IMR-90 (cell line): ENCODE data around the gene RPL19. TPM values are rescaled to one million over a fixed set of nuclear protein-coding genes. Genes with fewer than 3 reads are reported as not detected.

Experiments used
- ATAC-seq: fragments of 200-7000 bp; cut with Tn5 transposase; 2 replicates; pipeline ENCODE4 v1.9.1; 2020; ENCODE audit warnings: low read depth, mild to moderate bottlenecking, moderate library complexity
- BruUV-seq: library from RNA; stranded (reverse); fragments of 400-500 nt; replicated peaks from 2 replicates; lab custom pipeline; 2021; lab: Mats Ljungman, UMichigan
- CTCF ChIA-PET: fragments of 300-600 bp; formaldehyde crosslinking; extraction: SDS; loops from one replicate; lab custom pipeline; 2021; ENCODE audit warnings: antibody characterized with exemption; lab: Yijun Ruan, JAX
- POLR2A ChIA-PET: fragments of 300-600 bp; sonication (Branson Sonifier 250); formaldehyde crosslinking; loops from one replicate; lab custom pipeline; 2022; ENCODE audit warnings: antibody characterized with exemption; ENCODE audit not compliant: unreplicated experiment; lab: Charles Lee
- DNase-seq: peaks from one replicate; pipeline ENCODE4 v3.0.0; 2013
- H2AFZ ChIP-seq: replicated peaks from 2 replicates; pipeline ENCODE3; 2013; ENCODE audit warnings: low read length, mild to moderate bottlenecking; ENCODE audit not compliant: poor library complexity
- H2AK5ac ChIP-seq: 2 replicates; pipeline ENCODE4 v1.6.1; 2013; ENCODE audit warnings: low read depth, low read length, inconsistent platforms
- H2AK9ac ChIP-seq: replicated peaks from 2 replicates; pipeline ENCODE3; 2013; ENCODE audit warnings: mild to moderate bottlenecking, low read depth, low read length, moderate library complexity; ENCODE audit not compliant: poor library complexity
- H2BK120ac ChIP-seq: 2 replicates; pipeline ENCODE4 v1.6.1; 2013; ENCODE audit warnings: low read depth, low read length, inconsistent platforms
- H2BK15ac ChIP-seq: 3 replicates; pipeline ENCODE4 v1.6.1; 2013; ENCODE audit warnings: low read depth, low read length, inconsistent platforms
- H2BK20ac ChIP-seq: 2 replicates; pipeline ENCODE4 v1.6.1; 2013; ENCODE audit warnings: low read depth, mild to moderate bottlenecking, inconsistent platforms, low read length, moderate library complexity
- H2BK5ac ChIP-seq: 2 replicates; pipeline ENCODE4 v1.6.1; 2013; ENCODE audit warnings: mild to moderate bottlenecking, low read depth, low read length, inconsistent platforms; ENCODE audit not compliant: poor library complexity, severe bottlenecking
- H3K14ac ChIP-seq: replicated peaks from 2 replicates; pipeline ENCODE4 v1.6.1; 2013; ENCODE audit warnings: low read depth, low read length, inconsistent platforms
- H3K18ac ChIP-seq: 2 replicates; pipeline ENCODE4 v1.6.1; 2013; ENCODE audit warnings: low read depth, low read length, control low read depth
- H3K23ac ChIP-seq: 2 replicates; pipeline ENCODE4 v1.6.1; 2013; ENCODE audit warnings: low read depth, low read length, inconsistent platforms
- H3K27ac ChIP-seq: 2 replicates; pipeline ENCODE4 v1.5.1; 2013; ENCODE audit warnings: mild to moderate bottlenecking, control low read depth, low read length; ENCODE audit not compliant: insufficient read depth
- H3K27me3 ChIP-seq: 2 replicates; pipeline ENCODE4 v1.6.1; 2013; ENCODE audit warnings: low read length; ENCODE audit not compliant: control insufficient read depth, insufficient read depth
- H3K36me3 ChIP-seq: 2 replicates; pipeline ENCODE4 v1.6.1; 2013; ENCODE audit warnings: low read length, mixed read lengths; ENCODE audit not compliant: control insufficient read depth, insufficient read depth
- H3K4ac ChIP-seq: 2 replicates; pipeline ENCODE4 v1.6.1; 2013; ENCODE audit warnings: low read depth, low read length, inconsistent platforms
- H3K4me1 ChIP-seq: 2 replicates; pipeline ENCODE4 v1.6.1; 2013; ENCODE audit warnings: low read length, mixed read lengths; ENCODE audit not compliant: control insufficient read depth, insufficient read depth
- H3K4me2 ChIP-seq: 2 replicates; pipeline ENCODE4 v1.6.1; 2013; ENCODE audit warnings: low read depth, mild to moderate bottlenecking, control low read depth, low read length, moderate library complexity
- H3K4me3 ChIP-seq: 2 replicates; pipeline ENCODE4 v1.5.1; 2013; ENCODE audit warnings: low read depth, mild to moderate bottlenecking, control low read depth, low read length, moderate library complexity; ENCODE audit not compliant: insufficient read depth
- H3K56ac ChIP-seq: 2 replicates; pipeline ENCODE4 v1.6.1; 2013; ENCODE audit warnings: low read length, inconsistent platforms; ENCODE audit not compliant: insufficient read depth; ENCODE audit errors: extremely low read depth
- H3K79me1 ChIP-seq, 2 experiments: 2 replicates each; pipeline ENCODE4 v1.6.1; 2013; ENCODE audit warnings: low read length in 2 of 2, inconsistent platforms in 1 of 2, low read depth in 1 of 2
- H3K9ac ChIP-seq: 2 replicates; pipeline ENCODE4 v1.6.1; 2013; ENCODE audit warnings: low read depth, low read length, control low read depth
- H3K9me1 ChIP-seq: 2 replicates; pipeline ENCODE4 v1.6.1; 2013; ENCODE audit warnings: low read length, inconsistent platforms; ENCODE audit not compliant: insufficient read depth
- H3K9me3 ChIP-seq: 2 replicates; pipeline ENCODE4 v1.6.1; 2013; ENCODE audit warnings: low read length; ENCODE audit not compliant: control insufficient read depth, insufficient read depth
- H4K20me1 ChIP-seq: 2 replicates; pipeline ENCODE4 v1.6.1; 2013; ENCODE audit warnings: low read length, inconsistent platforms; ENCODE audit not compliant: insufficient read depth
- H4K5ac ChIP-seq: 2 replicates; pipeline ENCODE4 v1.6.1; 2013; ENCODE audit warnings: mild to moderate bottlenecking, low read depth, low read length, control low read depth
- H4K8ac ChIP-seq, 2 experiments: 2 replicates each; pipeline ENCODE4 v1.6.1; 2013; ENCODE audit warnings: low read depth in 2 of 2, low read length in 2 of 2, control low read depth in 1 of 2, inconsistent platforms in 1 of 2
- H4K91ac ChIP-seq: 2 replicates; pipeline ENCODE4 v1.6.1; 2013; ENCODE audit warnings: low read depth, low read length, inconsistent platforms; ENCODE audit not compliant: insufficient read depth
- BHLHE40 ChIP-seq: fragments of 150-350 bp; IDR thresholded peaks from 2 replicates; pipeline ENCODE4 v1.6.1; 2016; ENCODE audit warnings: mild to moderate bottlenecking, low read depth, low read length
- CEBPB ChIP-seq: IDR thresholded peaks from 2 replicates; pipeline ENCODE4 v1.6.1; 2012; ENCODE audit warnings: low read depth, low read length, improper control_type of control experiment
- MXI1 ChIP-seq: IDR thresholded peaks from 2 replicates; pipeline ENCODE4 v1.6.1; 2012; ENCODE audit warnings: low read depth, mild to moderate bottlenecking, low read length, moderate library complexity, borderline replicate concordance
- RAD21 ChIP-seq: IDR thresholded peaks from 2 replicates; pipeline ENCODE4 v1.6.1; 2012; ENCODE audit warnings: low read length, improper control_type of control experiment
- RFX5 ChIP-seq: IDR thresholded peaks from 2 replicates; pipeline ENCODE4 v1.8.0; 2012; ENCODE audit warnings: low read depth, mild to moderate bottlenecking, low read length, moderate library complexity
- WGBS, 2 experiments: methylation state at CpG; one replicate each; pipeline versions ENCODE4 v1.1.5 to v1.1.7; 2013; ENCODE audit warnings: missing lambda C conversion rate in 2 of 2; ENCODE audit not compliant: insufficient read length in 1 of 2; ENCODE audit errors: extremely low coverage in 2 of 2; 5-methylcytosine and 5-hydroxymethylcytosine counted together
- dilution Hi-C: fragments of 300-500 bp; cut with HindIII; formaldehyde crosslinking; loops from one replicate; pipeline ENCODE4 v1.14.3; 2018; ENCODE audit warnings: low sequenced_read_pairs; ENCODE audit not compliant: unreplicated experiment
- in situ Hi-C: fragments of 300-500 bp; cut with MboI; formaldehyde crosslinking; loops from 3 replicates; pipeline ENCODE4 v1.14.3; 2019; ENCODE audit warnings: low sequenced_read_pairs, inconsistent platforms, mixed read lengths
- intact Hi-C: fragments of 100-400 bp; cut with micrococcal nuclease; formaldehyde crosslinking; loops from 2 replicates; pipeline ENCODE4 v1.10.0; 2022
- polyA plus RNA-seq, 3 experiments: library from polyadenylated mRNA; depleted of rRNA; stranded (reverse); fragments of >200 nt; gene quantifications; 2 replicates each; pipeline ENCODE4 v1.2.3, GENCODE V29; 2012; ENCODE audit warnings: low replicate concordance in 1 of 3
- total RNA-seq: library from RNA; depleted of rRNA; stranded (reverse); fragments of >200 nt; gene quantifications from 2 replicates; pipeline ENCODE4 v1.2.3, GENCODE V29; 2012
- TF ChIP-seq, protein P1 (sequence below): fragments of 150-350 bp; IDR thresholded peaks from 2 replicates; pipeline ENCODE4 v1.6.1; 2017; ENCODE audit warnings: mild to moderate bottlenecking, antibody characterized with exemption, low read length, low read depth
- TF ChIP-seq, protein P2 (sequence below): conservative IDR thresholded peaks from 2 replicates; pipeline ENCODE4 v1.5.1; 2012; ENCODE audit warnings: mild to moderate bottlenecking, low read depth, low read length, improper control_type of control experiment

RPL19 gene
- total and polyA plus RNA-seq, 2 of the 4 experiments (the other 2 are of a cell fraction), result 2,101 to 2,466 TPM

DNA sequence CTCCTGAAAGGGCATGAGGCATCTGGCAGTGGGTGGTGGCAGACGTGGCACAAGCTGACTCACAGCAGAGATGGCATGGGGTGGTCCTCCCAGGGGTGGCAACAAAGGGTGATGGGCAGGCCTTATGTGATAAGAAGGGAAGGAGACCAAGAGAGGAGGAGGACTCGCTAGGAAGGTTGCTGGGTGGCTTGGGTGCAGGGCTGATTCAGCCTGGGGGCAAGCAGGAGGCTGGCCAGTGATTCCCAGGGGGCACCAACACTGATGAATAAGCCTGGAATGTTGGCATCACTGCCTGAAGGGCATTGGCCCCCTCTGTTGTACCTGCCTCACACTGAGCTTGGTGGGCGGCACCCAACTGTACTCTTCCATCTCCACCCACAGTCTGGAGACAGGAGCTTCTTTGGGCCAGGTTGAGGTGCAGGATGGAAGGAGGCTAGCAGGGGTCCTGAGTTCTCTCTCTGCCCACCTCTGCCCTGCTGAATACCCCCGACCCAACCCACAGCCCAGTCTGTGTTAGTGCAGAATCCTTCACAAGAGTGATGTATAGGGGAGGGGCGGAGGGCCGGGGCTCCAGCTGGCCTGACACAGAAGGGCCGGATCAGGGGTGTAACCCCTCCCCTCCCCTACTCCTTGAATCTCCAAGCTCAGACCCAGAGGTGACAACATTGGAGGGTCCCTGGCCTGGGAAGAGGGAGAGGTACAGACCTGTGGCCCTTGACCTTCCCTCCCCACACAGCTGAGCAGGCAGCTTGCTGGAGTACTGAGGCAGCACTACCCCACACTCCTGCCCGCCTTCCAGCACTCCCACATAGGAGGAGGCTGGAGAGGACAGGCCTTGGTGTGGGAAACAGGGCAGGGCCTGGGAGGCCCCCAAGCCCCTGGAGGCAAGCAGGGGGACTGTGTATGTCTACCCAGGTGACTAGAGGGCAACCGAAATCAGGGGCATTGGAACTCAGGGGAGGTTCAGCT, 23.1 kb downstream of the RPL19 start:
- Histone ChIP-seq H3K23ac (no peak overlapping the region), H2BK120ac (no peak overlapping the region), H3K27me3 (peaks cover 70% of the 10 kb centered on the region), H3K56ac (no peak overlapping the region), H2BK5ac (no peak overlapping the region), H2BK20ac (no peak overlapping the region), H4K8ac (no peak overlapping the region), H3K79me1 (no peaks in the 10 kb centered on the region), H3K9ac (no peak overlapping the region), H3K4me2 (no peak overlapping the region), H4K20me1 (no peaks in the 10 kb centered on the region), H2AK5ac (no peak overlapping the region), H3K9me3 (no peaks in the 10 kb centered on the region), H3K18ac (no peak overlapping the region), H2AK9ac (no peak overlapping the region), H4K91ac (no peak overlapping the region), H3K4me3 (no peak overlapping the region), H3K4ac (no peak overlapping the region), H3K4me1 (peaks cover 4% of the 10 kb centered on the region; the same call in 1 of the 2 replicates), H4K5ac (no peak overlapping the region), H3K36me3 (no peaks in the 10 kb centered on the region), H3K27ac (no peak overlapping the region), H2AFZ (no peak overlapping the region), H2BK15ac (no peak overlapping the region), H3K9me1 (no peaks in the 10 kb centered on the region), H3K14ac (no peak overlapping the region)
- intact Hi-C loops (no loop called here), in situ Hi-C loops (no loop called here), dilution Hi-C loops (no loop called here)
- TF ChIP-seq BHLHE40, result no peak
- TF ChIP-seq, protein P1, sequence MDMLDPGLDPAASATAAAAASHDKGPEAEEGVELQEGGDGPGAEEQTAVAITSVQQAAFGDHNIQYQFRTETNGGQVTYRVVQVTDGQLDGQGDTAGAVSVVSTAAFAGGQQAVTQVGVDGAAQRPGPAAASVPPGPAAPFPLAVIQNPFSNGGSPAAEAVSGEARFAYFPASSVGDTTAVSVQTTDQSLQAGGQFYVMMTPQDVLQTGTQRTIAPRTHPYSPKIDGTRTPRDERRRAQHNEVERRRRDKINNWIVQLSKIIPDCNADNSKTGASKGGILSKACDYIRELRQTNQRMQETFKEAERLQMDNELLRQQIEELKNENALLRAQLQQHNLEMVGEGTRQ, result no peak
- TF ChIP-seq CEBPB, result no peak
- no peak for TF ChIP-seq RFX5
- no peak for TF ChIP-seq MXI1
- no peak for TF ChIP-seq RAD21
- TF ChIP-seq, protein P2, sequence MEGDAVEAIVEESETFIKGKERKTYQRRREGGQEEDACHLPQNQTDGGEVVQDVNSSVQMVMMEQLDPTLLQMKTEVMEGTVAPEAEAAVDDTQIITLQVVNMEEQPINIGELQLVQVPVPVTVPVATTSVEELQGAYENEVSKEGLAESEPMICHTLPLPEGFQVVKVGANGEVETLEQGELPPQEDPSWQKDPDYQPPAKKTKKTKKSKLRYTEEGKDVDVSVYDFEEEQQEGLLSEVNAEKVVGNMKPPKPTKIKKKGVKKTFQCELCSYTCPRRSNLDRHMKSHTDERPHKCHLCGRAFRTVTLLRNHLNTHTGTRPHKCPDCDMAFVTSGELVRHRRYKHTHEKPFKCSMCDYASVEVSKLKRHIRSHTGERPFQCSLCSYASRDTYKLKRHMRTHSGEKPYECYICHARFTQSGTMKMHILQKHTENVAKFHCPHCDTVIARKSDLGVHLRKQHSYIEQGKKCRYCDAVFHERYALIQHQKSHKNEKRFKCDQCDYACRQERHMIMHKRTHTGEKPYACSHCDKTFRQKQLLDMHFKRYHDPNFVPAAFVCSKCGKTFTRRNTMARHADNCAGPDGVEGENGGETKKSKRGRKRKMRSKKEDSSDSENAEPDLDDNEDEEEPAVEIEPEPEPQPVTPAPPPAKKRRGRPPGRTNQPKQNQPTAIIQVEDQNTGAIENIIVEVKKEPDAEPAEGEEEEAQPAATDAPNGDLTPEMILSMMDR, result no peak
- CTCF ChIA-PET, result interaction anchor here (1.1 kb wide), 1 partner anchor 12 kb away, joined by 3 read pairs; no protein-coding TSS in a partner anchor
- no TSS peak for BruUV-seq
- POLR2A ChIA-PET, result no interaction called here
- WGBS, 2 experiments, result 83% methylated on average over 2 of the region's 9 CpGs; no CpG with 5 or more reads in 1 of the 2 experiments
- ATAC-seq (no peak), DNase-seq (no peak)
